ENCODE measurements around the gene TFCP2. TPM values are rescaled to one million over a fixed set of nuclear protein-coding genes. Genes with fewer than 3 reads are reported as not detected.

Gene TFCP2
- total and polyA plus RNA-seq, 7 donors: 7.8 to 24.6 (median 16.4) TPM

GRCh38 chr12:51205350-51205749, 32.4 kb upstream of the TFCP2 start:
- 90 to 94% (median 94%) methylated on average over 6 of the region's 6 CpGs for WGBS, 3 donors
- TF ChIP-seq CTCF (IDR thresholded peaks at IDR 0.05): no peak
- Histone ChIP-seq H3K27ac (no peak overlapping the region), H3K4me3 (no peak overlapping the region), H3K36me3 (ENCODE audit: insufficient read depth in 1 of 2, low read depth in 1 of 2) (peaks cover 0 to 40% of the 10 kb centered on the region in 2 donors), H3K27me3 (ENCODE audit: insufficient read depth in 3 of 3, low read length in 2 of 3) (no peaks in the 10 kb centered on the region), H3K9me3 (no peaks in the 10 kb centered on the region), H3K4me1 (no peaks in the 10 kb centered on the region)
- no peak for ATAC-seq
- intact Hi-C loops (cut with DNase I): no loop called here
- no peak for DNase-seq

GRCh38 chr12:51202718-51203117, 29.8 kb upstream of the TFCP2 start:
- H3K27me3 ChIP-seq (ENCODE audit: insufficient read depth in 3 of 3, low read length in 2 of 3): no peaks in the 10 kb centered on the region
- DNase-seq (no peak), ATAC-seq (no peak)
- no peaks in the 10 kb centered on the region for H3K9me3 ChIP-seq
- H3K36me3 ChIP-seq (ENCODE audit: insufficient read depth in 1 of 2, low read depth in 1 of 2): peaks cover 0 to 42% of the 10 kb centered on the region in 2 donors
- WGBS, 3 donors: 90 to 94% (median 92%) methylated on average over 5 of the region's 5 CpGs
- intact Hi-C loops (cut with DNase I): no loop called here
- no peak for TF ChIP-seq CTCF (IDR thresholded peaks at IDR 0.05)
- H3K27ac ChIP-seq: no peak overlapping the region
- H3K4me3 ChIP-seq: no peak overlapping the region
- no peaks in the 10 kb centered on the region for H3K4me1 ChIP-seq

DNA sequence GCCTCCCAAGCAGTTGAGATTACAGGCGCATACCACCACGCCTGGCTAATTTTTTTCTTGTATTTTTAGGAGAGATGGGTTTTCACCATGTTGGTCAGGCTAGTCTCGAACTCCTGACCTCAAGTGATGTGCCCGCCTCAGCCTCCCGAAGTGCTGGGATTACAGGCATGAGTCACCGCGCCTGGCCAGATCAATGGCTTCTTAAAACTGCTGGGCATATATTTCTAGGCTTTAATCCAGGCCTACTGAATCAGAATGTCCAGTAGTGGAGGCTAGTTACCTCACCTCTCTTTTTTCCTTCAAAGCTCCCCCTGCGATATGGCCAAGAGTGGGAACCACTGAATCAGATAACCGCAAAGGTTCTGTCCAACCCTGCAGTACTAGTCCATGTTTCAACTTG, 27.9 kb upstream of the TFCP2 start:
- Histone ChIP-seq H3K27ac (no peak overlapping the region), H3K4me3 (no peak overlapping the region), H3K4me1 (no peaks in the 10 kb centered on the region), H3K9me3 (no peaks in the 10 kb centered on the region), H3K27me3 (ENCODE audit: insufficient read depth in 3 of 3, low read length in 2 of 3) (no peaks in the 10 kb centered on the region), H3K36me3 (ENCODE audit: insufficient read depth in 1 of 2, low read depth in 1 of 2) (peaks cover 0 to 50% of the 10 kb centered on the region in 2 donors)
- 89 to 98% (median 95%) methylated on average over 9 of the region's 9 CpGs for WGBS, 3 donors
- DNase-seq: no peak
- intact Hi-C loops (cut with DNase I): no loop called here
- no peak for ATAC-seq
- TF ChIP-seq CTCF (IDR thresholded peaks at IDR 0.05): no peak

DNA sequence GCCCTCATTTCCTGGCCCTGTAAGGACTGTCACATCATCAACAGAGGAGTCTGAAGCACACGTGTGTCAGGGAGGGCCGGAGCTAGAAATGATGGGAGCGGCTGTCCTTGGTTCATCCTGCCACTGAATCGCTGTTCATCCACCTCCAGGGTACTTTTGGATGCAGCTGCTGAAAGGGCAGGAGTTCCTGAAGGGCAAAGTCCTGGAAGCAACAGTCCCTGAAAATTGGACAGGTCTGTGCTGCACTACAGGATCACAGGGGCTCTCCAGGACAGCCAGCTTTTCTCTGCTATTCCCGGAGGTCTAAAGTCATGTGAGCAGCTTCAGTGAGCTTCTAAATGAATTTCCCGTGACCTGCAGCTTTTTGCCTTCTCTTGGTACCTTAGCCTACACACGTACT, 27.2 kb upstream of the TFCP2 start:
- H3K4me1 ChIP-seq: no peaks in the 10 kb centered on the region
- DNase-seq (no peak), ATAC-seq (no peak)
- H3K4me3 ChIP-seq: no peak overlapping the region
- H3K27ac ChIP-seq: no peak overlapping the region
- WGBS, 3 donors: 82 to 89% (median 85%) methylated on average over 7 of the region's 7 CpGs
- no peaks in the 10 kb centered on the region for H3K9me3 ChIP-seq
- TF ChIP-seq CTCF (IDR thresholded peaks at IDR 0.05): no peak
- intact Hi-C loops (cut with DNase I): no loop called here
- no peaks in the 10 kb centered on the region for H3K27me3 ChIP-seq (ENCODE audit: insufficient read depth in 3 of 3, low read length in 2 of 3)
- H3K36me3 ChIP-seq (ENCODE audit: insufficient read depth in 1 of 2, low read depth in 1 of 2): peaks cover 0 to 51% of the 10 kb centered on the region in 2 donors

GRCh38 chr12:51199366-51199945, 26.5 kb upstream of the TFCP2 start:
- no peak for DNase-seq
- Histone ChIP-seq H3K4me3 (no peak overlapping the region), H3K27me3 (ENCODE audit: insufficient read depth in 3 of 3, low read length in 2 of 3) (no peaks in the 10 kb centered on the region), H3K9me3 (no peaks in the 10 kb centered on the region), H3K27ac (no peak overlapping the region), H3K36me3 (ENCODE audit: insufficient read depth in 1 of 2, low read depth in 1 of 2) (peaks cover 0 to 58% of the 10 kb centered on the region in 2 donors), H3K4me1 (no peaks in the 10 kb centered on the region)
- intact Hi-C loops (cut with DNase I): no loop called here
- no peak for TF ChIP-seq CTCF (IDR thresholded peaks at IDR 0.05)
- WGBS, 3 donors: 90 to 91% (median 90%) methylated on average over 10 of the region's 10 CpGs
- ATAC-seq: no peak

Data from psoas muscle (tissue), 8 donors.